ENCODE measurements around the gene CCN2.

- TF ChIP-seq TAF1 (IDR thresholded peaks at IDR 0.05; ENCODE audit: low read depth, low read length) = no peak
- no peak for TF ChIP-seq POLR2A (IDR thresholded peaks at IDR 0.05; ENCODE audit: low read depth, low read length)
- TF ChIP-seq POLR2AphosphoS5 (IDR thresholded peaks at IDR 0.05; ENCODE audit: low read depth, low read length) = no peak
These were observed 41.0 kb downstream of the CCN2 start for GRCh38 chr6:131910219-131910589.

Measured in GM12891 (cell line).